C4-2B (cell line): ENCODE data around the gene SELENOK.
A peak's percentile ranks its signal among the peaks of the same experiment; 100 is the strongest.

Experiments
- H3K27ac ChIP-seq: fragments of 450-650 bp; 2 replicates; pipeline ENCODE4 v1.5.1; 2017
- ZFX ChIP-seq: fragments of 450-650 bp; IDR thresholded peaks from 2 replicates; pipeline ENCODE4 v1.6.1; 2017
- TF ChIP-seq, protein P1 (sequence below): fragments of 450-650 bp; conservative IDR thresholded peaks from 2 replicates; pipeline ENCODE4 v1.5.1; 2017; ENCODE audit warnings: mild to moderate bottlenecking

SELENOK gene

DNA sequence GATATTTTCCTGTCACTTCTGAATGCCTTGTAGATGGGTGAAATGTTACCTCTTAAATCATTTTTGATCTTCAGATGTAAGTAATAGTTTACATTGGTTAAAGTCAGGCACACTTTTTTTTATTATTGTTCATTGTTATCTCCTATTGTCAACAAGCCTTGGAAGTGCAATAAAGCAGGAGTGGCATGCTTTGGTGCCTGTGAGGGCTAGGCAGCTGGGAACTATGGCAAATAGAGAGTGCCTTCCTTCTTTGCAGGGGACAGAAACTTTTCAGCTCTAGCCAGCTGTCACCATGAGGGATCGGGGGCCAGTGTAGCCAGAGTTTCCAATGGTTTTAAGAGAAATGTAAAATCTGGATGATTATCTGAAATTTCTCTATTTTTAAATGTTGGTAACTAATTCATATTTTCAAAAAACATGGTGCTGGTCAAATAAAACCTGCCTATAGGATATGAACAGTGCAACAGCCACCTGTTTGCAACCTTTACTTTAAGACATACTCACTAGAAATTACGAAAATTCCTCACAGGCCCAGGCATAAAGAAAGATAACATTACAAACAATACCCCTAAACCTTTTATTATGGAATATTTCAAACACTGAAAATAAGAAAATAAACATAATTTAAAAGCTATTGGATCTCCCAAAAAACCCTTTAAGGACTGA, 9.1 kb upstream of the SELENOK start:
- no peak for TF ChIP-seq ZFX
- TF ChIP-seq, protein P1, sequence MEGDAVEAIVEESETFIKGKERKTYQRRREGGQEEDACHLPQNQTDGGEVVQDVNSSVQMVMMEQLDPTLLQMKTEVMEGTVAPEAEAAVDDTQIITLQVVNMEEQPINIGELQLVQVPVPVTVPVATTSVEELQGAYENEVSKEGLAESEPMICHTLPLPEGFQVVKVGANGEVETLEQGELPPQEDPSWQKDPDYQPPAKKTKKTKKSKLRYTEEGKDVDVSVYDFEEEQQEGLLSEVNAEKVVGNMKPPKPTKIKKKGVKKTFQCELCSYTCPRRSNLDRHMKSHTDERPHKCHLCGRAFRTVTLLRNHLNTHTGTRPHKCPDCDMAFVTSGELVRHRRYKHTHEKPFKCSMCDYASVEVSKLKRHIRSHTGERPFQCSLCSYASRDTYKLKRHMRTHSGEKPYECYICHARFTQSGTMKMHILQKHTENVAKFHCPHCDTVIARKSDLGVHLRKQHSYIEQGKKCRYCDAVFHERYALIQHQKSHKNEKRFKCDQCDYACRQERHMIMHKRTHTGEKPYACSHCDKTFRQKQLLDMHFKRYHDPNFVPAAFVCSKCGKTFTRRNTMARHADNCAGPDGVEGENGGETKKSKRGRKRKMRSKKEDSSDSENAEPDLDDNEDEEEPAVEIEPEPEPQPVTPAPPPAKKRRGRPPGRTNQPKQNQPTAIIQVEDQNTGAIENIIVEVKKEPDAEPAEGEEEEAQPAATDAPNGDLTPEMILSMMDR = no peak
- no peak overlapping the region for H3K27ac ChIP-seq

DNA sequence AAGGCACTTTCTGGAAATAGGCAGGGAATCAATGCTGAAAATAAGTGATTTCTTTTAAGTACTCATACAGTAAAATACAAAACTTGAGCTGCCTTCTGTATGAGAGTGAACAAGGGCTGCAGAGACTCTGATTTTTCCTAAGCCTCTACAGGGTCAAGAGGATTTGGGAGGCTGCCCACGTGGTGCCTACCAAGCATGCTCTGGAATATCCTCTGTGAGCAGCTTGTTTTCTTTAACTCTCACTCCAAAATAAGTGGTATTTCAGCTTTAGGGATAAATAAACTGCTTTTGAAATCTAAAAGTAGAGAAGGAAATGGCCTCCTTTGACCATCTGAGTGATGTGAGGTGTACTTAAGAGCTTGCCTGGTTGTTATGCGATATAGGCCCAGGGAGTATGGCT, 8.1 kb upstream of the SELENOK start:
- TF ChIP-seq, protein P1 = no peak
- TF ChIP-seq ZFX = no peak
- no peak overlapping the region for H3K27ac ChIP-seq

DNA sequence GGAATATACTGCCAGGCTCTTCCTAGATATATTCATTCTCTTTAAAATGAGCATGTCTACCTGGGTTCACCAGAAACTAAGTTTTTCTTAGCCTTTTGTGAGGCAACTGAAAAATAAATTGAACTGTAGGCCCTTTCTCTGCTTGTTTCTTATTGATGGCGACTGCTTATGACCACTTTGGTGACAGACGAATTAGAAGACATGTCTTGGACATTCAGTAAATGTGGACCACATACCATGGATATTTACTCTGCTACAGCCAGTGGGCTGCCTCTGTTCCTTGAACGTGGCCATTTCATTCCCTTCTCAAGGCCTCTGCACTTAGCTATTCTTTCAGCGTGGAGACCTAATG, 603 bp upstream of the SELENOK start:
- peak overlapping the region; percentile 79 for H3K27ac ChIP-seq
- TF ChIP-seq ZFX = no peak
- TF ChIP-seq, protein P1 = no peak

DNA sequence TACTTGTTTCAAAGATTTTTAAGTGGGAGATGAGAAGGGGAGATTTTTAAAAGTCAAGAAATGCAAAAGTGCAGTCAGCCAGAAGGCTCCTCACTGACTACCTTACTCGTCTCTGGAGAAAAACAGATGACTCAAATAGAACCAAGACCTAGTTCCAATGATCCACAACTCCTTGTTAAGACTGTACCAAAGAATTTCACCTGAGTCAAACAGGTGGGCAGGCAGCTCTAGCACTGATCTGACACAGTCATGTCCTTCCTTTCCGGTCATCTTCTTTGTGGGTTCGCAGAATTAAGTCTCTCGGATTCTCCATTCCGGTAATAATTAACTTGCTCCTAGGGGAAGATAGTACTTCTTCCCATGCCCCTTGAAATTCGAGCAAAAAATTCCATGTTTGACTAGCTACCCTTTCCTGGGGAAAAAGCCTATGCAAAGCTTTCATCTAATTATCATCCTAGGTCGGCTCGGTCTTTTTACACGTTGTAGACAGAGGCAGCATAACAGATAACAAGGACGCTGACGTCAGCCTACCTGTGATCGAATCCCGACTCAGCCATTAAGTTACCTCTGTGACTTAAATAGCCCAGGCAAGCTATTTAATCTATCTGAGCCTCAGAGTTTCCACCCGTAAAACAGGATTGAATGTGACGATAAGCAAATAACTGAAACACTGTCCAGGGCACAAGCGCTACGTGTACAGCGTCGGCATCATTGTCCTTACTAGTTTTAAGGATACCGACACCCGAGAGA, 758 bp downstream of the SELENOK start:
- TF ChIP-seq, protein P1 = no peak
- TF ChIP-seq ZFX = no peak
- H3K27ac ChIP-seq = peak overlapping the region; percentile 79

DNA sequence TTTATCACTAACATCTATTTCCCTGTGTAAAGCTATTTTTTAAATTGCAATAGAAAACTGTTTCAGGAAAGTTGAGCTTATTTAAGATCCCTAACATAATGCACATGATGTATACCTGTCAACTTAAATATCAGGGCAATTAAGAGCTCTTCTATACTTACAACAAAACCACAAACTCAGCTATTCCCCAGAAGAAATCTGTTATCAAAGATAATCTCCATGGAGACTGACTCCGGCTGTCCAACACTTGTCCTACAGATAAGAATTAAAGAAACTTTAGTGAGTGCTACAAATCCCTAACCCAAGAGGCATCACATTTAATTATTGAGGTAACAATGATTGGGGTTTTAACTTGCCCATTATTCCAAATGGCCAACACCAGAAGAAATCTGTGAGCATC, 3.4 kb downstream of the SELENOK start:
- no peak for TF ChIP-seq ZFX
- TF ChIP-seq, protein P1 = no peak
- H3K27ac ChIP-seq = no peak overlapping the region

DNA sequence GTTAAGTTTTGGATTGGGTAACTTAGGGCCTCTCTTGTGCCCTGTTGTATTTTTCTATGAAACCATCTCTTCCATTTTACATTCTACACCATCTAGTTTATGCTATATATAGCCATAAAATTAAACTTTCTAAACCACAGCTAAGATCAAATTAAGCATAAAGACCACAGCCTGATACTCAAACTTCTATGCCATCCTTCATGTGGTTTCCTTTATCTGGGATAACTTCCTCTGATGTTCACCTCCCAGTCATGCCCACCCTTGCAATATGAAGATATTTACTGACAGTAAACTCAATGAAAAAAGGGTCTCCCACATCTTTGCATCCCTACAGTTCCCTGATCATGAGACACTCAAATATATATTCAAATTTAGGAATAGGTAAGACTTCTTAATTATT, 4.2 kb downstream of the SELENOK start:
- no peak for TF ChIP-seq ZFX
- TF ChIP-seq, protein P1 = no peak
- no peak overlapping the region for H3K27ac ChIP-seq

DNA sequence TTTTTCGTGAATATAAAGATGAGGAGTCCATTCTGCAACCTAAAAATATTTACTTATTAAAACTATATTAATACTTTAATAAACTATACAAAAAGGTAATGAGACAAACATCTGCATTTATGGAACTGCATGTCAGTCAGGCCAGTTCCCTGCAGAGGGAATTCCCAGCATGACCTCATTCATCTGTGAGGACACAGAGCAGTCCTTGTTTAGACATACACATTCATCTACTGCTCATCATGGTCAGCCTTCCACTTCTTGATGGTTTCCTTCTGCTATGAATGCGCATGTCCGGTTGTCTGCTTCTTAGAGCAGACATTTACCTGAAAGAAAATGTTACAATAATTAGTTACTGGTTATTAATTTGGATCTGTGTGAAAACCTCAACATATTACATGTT, 6.4 kb downstream of the SELENOK start:
- no peak overlapping the region for H3K27ac ChIP-seq
- TF ChIP-seq, protein P1 = no peak
- TF ChIP-seq ZFX = no peak
